CD4-positive, alpha-beta T cell treated with Interleukin-10 for 1 hour (primary cell): ENCODE data around the gene TMEM132D.

Source experiments
- DNase-seq: peaks from one replicate; pipeline ENCODE4 v3.0.0-alpha.2; 2020

TMEM132D gene

GRCh38 chr12:129819391-129819790 lies 84.4 kb downstream of the TMEM132D start:
- no peak for DNase-seq

- no peak for DNase-seq
Measured at GRCh38 chr12:129815846-129816245, 88.0 kb downstream of the TMEM132D start.

- no peak for DNase-seq
Measured at GRCh38 chr12:129811963-129812362, 91.9 kb downstream of the TMEM132D start.

GRCh38 chr12:129807136-129807535 lies 96.7 kb downstream of the TMEM132D start:
- no peak for DNase-seq

- DNase-seq, result no peak
Measured at GRCh38 chr12:129791396-129791795, 112.4 kb downstream of the TMEM132D start.

DNA sequence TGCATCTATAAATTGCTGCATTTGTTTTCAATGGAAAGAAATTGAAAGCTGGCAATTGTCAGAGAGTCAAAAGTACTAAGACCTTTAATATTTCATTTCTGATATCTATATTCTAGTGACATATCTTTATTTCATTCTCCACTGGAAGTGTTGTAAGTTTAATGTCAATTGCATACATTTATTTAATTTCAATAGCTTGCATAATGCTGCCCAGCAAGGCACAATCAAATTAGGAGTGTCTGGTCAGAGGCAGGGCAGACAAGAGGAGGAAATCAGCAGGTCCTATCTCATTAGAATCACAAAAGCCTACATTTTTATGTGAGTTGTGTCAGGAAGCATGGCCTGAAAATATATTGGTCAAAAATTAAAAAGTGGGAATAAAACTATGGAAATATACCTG lies 112.9 kb downstream of the TMEM132D start:
- DNase-seq, result no peak

DNA sequence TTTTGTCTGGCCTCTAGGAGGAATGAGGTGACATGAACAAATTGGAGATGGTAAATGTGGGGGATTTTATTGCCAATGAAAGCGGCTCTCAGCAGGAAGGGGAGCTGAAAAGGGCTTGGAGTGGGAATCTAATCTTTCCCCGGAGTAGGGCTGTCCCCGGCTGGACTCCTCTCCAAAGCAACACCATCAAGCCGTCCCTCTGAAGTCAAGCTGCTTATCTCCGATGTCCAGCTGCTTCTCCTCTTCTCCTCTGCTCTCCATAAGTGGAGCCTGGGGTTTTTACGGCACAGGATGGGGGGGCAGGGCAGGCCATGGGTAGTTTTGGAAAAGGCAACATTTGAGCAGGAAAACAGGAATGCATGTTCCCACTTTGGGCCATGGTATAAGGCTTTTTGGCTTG lies 113.5 kb downstream of the TMEM132D start:
- DNase-seq, result no peak

- no peak for DNase-seq
Measured at GRCh38 chr12:129789921-129790320, 113.9 kb downstream of the TMEM132D start.

DNA sequence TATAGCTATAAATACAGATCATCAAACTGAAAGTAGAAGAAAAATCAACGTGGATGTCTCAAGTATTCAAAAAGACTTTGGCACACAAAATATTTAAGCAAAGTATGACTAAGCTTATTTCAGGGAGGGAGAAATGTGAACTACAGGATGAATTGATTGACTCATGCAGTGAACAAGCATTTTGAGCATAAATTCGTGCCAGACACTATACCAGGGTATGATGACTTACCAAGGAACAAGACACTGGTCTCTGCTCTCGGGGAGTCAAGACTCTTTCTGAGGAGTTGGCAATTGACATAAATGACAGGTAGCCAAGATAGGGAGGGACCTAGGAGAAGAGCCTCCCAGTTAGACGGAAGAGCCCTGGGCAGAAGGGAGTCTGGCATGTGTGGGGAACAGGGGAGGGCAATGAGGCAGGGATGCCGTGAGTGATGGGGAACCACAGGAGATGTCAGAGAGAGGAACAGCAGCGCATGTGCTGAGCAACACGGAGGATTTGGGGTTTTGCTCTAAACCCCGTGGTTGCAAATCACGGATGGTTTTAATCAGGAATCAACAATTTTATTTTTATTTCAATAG lies 115.2 kb downstream of the TMEM132D start:
- DNase-seq, result no peak

DNA sequence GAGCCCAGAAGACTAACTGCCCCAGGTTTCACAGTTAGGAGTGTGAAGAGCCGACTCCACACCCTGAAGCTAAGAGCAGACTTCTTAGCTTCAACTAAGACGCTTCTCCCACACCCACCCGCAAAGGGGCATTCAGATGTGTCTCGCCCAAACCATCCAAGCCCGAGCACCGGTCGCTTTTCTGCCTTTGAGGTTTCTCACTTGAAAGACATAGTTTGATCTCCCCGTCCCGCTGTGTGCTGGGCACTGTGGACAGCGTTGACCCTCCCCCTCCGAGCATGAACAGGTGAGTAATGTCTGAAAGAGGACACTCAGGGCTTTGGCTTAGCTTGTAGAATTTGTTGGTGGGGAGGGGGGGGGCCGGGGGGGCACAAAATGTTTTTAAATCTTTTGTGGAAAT lies 123.8 kb downstream of the TMEM132D start:
- no peak for DNase-seq

GRCh38 chr12:129779033-129779432 lies 124.8 kb downstream of the TMEM132D start:
- no peak for DNase-seq

- no peak for DNase-seq
Measured at GRCh38 chr12:129776977-129777667, 126.7 kb downstream of the TMEM132D start.

DNA sequence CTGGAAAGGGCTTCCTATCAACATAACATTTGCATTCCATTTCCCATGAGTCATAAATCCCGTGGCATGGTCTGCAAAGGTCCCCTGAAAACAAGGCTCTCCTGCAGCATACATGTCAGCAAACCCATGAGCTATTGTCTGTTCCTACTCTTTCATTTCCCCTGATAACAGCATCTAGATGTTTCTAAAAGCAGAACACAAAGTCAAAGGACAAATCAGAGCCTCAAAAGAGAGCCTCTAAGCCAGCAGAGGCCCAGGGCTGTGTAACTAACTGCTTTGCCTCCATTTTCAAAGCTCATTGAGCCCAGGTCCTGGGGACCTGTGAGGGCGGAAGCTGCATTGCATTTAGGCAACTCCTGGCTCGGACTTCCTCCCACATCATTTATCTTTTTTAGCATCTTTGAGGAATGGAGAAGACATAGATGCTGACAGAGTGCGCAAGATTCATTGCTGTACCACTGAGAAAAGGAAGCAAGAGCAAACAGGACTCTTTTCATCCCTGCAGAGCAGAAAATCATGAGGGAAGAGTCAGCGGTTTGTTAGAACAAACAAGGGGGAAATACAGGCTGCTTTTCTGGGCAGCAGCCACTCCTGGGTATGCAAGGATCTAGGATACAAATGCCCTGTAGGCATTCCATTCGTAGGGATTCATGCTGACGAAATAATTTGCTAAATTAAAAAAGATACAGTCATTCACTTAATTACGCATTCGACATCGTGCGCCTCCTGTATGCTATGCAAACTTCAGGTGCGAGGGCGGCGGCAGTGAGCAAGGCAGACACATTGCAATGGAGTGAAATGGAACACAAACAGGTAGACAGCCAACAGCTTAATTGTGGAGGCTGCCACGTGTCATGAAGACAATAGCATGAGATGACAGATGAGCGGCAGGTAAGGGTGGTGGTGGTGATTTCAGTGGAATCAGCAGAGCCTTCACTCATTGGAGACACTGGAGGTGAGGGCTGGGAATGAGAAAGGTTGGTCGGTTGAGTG lies 131.0 kb downstream of the TMEM132D start:
- no peak for DNase-seq

- DNase-seq, result no peak
Measured at GRCh38 chr12:129771238-129771637, 132.6 kb downstream of the TMEM132D start.

DNA sequence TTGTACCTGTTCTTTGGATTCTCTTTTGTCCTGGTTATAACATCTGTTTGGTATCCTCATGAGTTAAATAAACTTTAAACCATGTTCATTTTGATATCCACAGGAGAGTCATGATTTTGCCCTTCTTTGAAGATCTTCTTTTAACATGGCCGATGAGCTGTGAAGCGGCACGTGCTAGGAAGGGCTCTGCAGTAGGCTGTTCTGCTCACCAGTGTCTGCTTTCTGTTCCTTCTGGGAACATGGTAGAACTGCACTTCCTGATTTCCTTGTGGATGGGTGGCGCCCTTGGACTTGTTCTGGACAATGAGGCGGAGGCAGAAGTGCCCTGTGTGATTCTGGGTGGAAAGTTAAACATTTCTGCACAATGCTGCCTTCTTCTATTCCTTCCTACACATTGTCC lies 138.1 kb downstream of the TMEM132D start:
- DNase-seq, result no peak

DNA sequence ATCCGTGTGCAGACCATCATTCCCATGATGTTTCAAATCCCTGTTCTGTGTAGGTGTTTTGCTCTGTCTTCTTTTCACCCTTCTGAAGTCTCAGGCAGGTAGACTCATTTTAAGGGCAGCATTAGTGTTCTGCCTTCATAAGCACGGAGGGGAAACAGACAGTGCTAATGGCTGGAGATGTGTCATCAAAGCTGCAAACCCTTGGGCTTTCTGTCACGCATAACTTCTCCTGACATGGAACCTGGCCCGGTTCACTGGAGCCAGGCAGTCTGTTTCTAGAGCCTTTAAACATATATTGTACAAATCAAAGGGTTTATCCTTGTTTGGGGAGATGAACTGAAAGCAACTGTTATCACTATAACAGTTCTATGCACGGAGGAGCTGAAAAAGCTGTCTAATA lies 141.4 kb downstream of the TMEM132D start:
- no peak for DNase-seq

- DNase-seq, result no peak
Measured at GRCh38 chr12:129753586-129753985, 150.2 kb downstream of the TMEM132D start.

DNA sequence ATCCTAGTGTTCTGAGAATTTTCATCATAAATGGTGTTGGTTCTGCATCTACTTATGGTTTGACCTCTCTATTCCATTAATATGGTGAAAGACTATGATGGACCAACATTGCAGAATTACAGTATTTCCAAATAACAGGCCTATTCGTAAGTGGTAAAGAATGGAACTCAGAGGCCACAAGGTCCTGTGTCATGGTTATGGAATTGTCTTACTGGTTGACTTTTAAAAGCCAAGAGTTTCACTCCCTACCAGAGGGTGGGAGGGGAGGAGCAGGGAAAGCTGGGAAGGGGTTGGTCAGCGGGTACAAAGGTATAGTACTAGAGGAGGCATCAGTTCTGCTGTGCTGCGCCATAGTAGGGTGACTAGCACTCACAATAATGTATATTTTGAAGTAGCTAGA lies 153.4 kb downstream of the TMEM132D start:
- DNase-seq, result no peak

GRCh38 chr12:129746318-129746717 lies 157.5 kb downstream of the TMEM132D start:
- DNase-seq, result no peak

GRCh38 chr12:129729170-129729569 lies 174.7 kb downstream of the TMEM132D start:
- DNase-seq, result no peak

DNA sequence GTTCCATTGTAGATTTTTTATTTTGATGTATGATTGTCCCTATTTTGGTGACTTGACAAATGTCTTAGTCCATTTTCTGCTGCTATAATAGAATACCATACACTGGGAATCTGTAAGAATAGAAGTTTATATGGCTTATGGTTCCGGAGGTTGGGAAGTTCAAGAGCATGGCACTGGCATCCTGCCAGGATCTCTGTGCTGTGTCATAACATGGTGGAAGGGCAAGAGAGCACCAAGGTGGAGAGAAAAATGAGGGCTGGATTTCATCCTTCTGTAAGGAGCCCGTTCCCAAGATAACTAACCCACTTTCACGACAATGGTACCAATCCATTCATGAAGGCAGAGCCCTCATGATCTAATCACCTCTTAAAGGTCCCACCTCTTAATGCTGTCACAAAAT lies 176.7 kb downstream of the TMEM132D start:
- no peak for DNase-seq

DNA sequence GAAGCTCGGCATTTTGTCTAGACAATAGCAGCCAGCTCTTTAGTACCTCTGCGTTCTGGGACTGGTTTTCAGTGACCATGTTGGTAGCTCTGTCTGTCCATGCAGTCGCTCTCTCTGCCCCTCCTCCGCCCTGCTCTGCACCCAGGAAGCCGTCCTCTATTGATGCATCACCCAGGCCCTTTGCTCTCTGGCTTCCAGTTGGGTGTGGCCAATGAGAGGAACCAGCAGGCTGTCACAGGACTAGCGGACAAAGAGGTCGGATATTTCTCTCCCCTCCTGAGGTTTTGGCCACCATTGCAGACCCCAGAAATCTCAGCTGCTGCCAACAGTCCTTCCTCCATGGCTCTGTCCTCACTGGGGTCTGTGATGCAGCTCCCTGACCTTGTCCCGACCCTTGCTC lies 180.6 kb downstream of the TMEM132D start:
- DNase-seq, result no peak

DNA sequence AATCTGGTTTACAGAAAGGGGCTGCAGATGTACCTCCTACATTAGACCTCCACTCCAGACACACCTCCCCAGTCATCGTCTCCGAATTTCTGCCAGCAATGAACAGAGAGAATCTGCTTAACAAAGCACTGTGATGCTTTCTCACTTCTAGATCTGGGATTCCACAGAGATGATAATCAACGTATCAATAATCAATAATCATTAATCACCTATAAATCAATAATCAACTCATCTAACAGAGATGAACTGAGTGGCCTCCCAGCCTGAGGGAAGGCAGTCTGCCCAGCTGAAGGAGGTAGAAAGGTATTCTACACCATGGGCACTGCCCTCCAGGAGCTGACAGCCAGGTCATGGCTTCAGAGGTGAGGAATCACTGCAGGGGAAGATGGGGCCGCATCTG lies 183.2 kb downstream of the TMEM132D start:
- no peak for DNase-seq

DNA sequence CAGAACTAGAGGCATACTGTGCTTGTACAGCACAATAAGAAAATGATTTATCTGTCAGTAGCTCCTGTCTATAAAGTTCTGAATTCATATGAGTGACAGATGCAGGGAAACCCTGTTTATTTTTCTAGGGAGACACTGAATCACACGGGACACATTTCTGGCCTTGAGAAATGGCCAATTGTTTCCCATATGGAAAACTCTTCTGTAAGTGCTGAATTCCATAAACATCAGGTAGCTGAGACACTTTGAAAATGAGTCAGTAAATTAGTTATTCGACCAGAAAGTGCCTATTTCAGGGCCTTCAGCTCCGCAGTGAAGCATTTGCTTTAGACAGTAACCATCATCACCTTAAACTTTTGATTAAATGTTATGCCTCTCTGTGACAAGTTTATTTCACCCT lies 184.4 kb downstream of the TMEM132D start:
- DNase-seq, result no peak
